T-helper 1 cell (primary cell): ENCODE measurements around the gene AHCYL2.
"Not testable (repeated sequence)": the region's sequence is repeated elsewhere in the genome, so short reads cannot be mapped to it uniquely, and the experiment has no call there.

Source experiments
- DNase-seq, 5 donors: peaks; one replicate each; pipeline ENCODE4 v3.0.0-alpha.2; 2012 to 2020

Gene AHCYL2

DNA sequence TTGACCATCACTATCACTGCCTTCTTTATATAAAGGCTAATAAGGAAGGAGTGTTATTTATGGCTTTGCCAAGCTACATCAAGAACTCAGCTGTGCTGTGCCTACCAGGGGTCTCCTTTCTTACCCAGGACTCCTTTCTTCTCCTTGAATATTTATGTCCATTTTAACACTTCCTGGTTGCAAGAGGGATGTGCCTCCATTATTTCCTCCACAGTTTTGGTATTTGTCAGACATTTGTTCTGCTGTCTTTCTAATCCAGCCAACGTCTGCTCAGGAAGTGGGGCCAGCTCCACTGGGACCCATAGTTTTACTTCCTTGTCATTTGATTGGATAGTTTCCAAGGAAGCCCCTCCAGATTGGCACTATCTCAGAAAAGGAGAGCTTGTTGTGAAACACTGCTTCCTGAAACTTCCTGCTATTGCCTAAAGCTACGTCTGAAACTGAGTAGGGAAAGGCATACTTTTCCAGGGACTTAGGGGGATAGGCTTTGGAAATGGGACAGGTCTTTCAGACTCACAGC is 202.8 kb downstream of the AHCYL2 start:
- no peak for DNase-seq

DNA sequence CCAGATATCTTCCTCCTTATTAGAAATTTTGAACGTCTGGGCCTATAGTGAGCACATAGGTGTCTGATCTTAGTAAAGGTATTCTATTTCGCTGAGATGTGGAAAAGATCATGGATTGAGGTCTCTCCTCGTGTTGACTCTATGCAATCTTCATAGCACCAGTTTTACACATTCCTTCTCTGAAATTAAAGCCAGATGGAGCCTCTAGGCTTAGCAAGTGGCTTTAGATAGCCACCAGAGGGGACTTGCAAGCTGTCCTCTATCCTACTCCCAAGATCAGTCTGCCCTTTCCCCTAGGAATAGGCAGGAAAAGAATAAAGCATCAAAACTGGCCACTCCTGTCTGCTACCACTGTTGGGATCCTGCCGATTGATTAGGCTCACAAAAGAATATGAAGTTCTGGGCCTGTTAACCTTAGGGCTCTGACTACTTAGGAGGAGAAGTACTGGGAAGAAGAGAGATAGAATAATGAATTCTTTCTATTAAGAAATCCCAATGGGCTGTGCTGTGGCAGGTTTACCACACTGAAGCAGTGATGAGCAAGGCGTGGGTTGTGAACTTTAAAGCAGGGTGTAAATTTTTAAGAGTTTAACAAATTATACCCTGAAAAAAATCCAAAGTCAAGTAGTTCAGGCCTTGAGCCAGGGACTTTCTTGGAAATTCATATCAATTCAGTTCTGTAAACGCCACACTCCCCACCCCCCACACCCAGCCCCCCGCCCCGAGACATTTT is 207.2 kb downstream of the AHCYL2 start:
- no peak for DNase-seq

DNA sequence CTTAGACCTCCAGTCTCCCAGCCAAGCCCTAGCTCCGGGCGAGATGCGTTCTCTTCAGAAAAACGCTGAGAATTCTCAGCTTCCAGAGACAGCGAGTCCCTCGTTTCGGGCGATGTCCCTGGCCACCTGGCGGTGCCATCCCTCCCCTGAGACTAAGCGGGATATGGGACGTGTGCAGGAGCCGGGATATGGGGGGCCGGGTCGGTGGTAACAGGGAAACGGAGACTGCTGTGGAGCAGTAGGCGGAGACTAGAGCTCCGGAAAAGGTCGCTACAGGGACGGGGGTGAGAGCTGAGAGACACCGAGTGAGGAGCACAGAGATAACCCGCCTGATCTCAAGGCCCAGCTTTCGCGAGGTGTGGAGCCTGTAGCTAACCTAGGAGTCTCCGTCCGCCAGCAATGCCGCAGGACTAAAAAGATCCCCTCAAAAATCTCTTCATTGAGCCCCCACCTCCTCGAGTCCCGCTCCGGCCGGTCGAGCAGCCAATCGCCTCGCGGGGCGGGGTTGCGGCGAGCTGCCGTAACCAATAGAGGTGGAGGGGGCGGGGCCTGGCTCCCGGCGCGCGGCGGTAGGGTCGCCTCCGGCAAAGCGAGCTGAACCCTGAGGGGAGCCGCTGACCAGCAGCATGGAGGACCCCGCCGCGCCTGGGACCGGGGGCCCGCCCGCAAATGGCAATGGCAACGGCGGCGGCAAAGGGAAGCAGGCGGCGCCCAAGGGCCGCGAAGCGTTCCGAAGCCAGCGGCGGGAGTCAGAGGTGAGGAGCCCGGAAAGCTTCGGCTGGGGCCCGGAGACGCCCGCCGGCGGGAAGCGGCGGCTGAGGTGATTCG is 209.2 kb downstream of the AHCYL2 start, which contains the start of gene STRIP2:
Gene STRIP2 (plus strand): TSS at position 586 of the 828 bp plus-strand sequence. CDS start 41 bp downstream, at position 627.
- DNase-seq = peak; percentile 83 to 92 (median 87)

DNA sequence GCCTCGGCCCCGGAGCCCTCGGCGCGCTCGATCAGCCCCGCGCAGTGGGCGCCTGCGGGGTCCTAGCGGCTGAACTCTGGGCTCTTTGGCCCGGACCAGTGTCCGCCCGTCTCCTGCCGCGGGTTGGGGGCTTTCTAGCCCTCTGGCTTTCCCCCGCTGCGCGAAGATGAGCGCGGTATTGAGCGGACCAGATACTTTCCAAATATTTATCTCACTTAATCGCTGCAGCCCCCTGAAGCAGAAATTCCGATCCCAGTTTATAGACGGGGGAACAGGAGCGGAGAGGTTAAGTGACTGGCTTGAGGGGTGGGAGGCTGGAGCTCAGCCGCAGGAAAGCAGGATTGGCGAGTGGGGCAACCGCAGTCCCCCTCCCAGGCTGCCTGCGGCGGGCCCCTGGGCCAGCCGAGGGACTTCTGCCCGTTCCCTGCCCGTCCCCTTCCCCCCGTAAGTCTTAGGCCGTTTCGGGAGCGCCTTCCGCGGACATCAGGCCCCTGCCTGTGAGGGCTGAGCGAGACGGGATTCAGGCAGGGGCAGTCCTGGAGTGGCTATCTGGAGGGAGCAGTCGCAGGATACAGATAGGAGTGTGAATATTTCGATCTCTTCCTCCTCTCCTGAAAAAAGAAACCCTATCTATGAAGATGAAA is 210.0 kb downstream of the AHCYL2 start:
- DNase-seq = peak in 1 of 5 donors; percentile 14

DNA sequence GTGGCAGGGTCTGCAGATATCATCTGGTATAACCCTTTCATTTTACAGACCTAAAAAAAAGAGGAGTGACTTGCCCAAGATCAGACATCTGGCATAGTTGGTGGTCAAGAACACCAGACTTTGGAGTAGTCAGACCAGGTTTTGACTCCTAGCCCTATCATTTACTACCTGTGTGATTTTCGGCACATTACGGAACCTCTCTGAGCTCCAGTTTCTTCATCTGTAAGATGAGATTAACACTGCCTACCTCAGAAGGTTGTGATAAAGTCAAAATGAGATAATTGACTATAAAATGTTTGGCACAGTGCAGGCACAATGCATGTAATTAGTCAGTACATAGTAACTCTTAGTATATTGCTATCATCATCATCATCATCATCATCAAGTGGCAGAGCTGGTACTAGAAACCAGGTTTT is 210.6 kb downstream of the AHCYL2 start:
- peak in 1 of 5 donors; percentile 21 for DNase-seq

DNA sequence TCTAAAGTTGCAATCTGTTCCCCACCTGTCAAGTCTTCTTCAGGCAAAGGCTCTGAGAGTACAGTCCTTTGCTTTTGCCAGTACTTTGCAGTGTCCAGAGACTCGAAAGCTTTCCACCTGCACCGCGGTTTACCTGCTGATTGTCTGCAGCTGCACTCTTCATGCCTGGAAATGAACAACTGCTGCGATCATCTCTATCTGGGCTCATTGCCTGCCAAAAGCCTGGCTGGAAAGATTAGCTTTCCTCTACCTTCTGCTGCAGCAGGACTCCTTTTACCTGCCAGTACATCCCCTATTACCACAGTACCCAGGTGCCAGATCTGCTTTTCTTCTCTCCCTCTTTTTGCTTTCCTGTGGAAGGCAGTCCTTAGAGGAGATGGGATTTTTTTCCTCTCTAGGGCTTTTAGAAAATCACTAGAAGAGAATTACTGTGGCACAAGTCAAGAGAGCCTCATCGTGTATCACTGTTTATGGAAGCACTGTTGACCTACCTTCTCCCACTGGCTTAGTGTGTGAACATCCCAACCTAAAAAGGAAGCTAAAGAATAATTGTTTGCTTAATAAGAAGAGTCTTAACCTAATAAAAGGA is 211.6 kb downstream of the AHCYL2 start:
- peak in 1 of 5 donors; percentile 10 for DNase-seq

DNA sequence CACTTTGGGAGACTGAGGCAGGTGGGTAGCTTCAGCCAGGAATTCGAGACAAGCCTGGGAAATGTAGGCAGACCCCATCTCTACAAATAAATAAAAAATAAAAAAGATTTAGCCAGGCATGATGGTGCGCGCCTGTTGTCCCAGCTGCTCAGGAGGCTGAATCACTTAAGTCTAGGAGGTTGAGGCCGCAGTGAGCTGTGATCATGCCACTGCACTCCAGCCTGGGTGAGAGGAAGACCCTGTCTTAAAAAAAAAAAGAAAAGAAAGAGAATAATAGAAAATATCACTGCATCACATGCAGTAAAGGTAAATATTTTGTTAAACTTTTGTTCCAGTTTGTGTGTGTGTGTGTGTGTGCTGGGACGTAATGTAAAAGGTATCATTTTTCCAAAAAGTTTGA is 212.4 kb downstream of the AHCYL2 start:
- DNase-seq = no peak

DNA sequence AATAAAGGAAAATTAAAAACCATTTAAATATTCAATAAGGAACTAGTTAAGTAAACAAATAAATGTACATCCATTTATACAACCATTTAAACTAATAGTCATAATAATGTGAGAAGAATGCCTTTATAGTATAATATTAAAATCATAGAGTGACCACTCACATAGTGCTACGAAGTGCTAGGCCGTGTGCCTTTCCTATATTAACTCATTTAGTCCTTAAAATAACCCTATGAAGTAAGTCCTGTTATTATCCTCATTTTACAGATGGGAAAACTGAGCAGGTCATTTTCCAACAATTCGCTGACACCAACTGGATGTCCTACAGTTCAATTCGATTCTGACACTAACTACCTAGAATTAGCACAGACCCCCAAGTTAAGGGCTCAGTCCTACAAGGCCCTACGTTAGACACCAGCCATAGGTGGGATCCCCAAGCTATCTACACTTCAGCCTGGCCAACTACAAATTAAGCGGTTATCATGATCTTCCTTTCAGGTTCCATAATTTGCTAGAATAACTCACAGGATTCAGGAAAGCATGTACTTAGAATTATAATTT is 213.5 kb downstream of the AHCYL2 start:
- no peak for DNase-seq

DNA sequence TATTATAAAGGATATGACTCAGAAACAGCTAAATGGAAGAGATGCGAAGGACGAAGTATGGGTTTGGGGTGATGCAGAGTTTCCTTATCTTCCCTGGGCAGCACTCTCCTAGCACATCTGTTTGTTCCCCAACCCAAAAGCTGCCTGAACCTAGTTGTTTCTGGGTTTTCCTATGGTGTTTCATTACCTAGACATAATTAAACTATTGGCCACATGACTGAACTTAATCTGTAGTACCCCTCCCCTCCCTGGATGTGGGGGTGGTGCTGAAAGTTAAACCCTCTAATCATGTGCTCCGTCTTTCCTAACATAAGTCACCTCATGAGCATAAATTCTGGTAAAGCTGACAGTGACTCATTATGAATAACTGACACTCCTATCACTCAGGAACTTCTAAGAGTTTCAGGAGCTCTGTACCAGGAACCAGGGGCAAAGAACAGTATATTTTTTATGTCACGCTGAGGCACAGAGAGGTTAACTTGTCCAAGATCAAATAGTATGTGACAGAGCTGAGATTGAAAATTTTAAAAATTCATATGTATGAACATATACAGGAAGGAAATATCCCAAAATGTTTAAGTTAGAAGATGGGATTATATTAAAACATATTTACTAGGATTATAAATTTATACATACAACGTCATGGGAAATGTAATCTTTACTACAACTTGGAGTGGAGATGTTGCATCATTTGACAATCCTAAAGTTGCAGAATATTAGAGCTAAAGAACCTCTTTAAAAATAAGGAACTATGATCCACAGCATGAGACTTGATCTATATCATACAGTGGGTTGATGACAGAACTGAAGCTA is 214.2 kb downstream of the AHCYL2 start:
- peak in 1 of 5 donors; percentile 81 for DNase-seq

DNA sequence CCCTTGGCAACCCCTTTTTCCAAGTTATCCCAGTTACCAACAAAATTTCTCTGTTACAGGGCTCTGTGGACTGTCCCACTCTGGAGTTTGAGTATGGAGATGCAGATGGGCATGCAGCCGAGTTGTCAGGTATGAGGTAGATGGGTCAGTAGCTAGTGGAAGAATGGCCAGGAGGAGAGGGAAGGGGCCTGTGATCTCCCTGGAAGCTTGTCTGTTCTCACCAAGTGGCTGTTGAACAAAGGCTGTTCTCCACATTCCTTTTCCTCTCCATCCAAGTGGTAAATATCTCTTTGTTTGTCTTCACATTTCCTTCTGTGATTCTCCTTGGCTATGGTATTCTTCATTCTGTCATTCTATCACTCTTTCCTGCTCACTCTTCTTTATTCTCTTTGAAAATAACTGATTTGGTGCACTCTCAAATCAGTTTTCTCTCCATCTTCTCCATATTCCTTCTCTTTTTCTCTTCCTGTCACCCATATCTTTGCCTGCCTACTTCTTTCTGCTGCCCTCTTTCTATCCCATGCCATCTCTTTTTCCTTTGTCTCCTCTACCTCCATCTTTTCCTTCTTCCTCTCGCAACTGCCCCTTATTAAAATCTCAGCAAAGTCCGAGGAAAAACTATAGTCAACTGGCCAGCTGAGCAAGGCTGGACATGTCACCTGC is 215.3 kb downstream of the AHCYL2 start:
- no peak for DNase-seq

DNA sequence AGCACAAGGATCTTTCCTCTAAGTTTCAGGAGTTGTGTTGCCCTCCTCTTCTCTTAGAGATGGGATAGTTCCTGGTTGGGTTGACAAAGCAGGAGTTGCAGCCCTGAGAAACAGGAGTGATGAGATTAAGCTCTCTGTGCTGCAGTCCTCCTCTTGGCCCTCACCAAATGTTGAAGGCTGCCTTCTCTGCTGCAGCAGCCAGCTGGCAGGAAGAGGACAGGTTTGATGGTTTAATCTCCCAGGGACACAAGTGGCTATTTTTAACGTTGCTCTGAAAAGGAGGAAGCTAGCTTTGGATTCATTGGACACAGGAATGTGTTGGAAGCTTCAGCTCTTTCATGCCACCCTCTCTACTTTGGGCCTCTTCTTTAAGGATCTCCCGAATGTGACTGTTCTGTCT is 218.8 kb downstream of the AHCYL2 start:
- DNase-seq = no peak

DNA sequence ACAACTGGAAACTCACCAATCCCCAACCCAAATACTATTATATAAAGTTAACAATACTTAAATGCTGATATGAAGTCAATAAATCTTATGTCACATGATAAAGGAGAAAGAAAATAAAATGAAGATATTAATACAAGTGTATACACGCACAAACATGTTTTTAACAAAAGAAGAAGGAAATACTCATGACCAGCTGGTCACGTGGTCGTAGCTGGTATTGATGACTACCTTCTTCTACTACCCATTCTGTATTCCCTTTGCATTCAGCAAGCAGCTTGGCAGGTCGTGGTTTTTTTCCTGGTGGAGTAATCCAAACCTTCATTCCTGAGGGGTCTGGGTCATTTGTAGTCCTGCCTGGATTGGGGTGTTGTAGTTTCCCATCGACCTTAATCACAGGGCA is 219.9 kb downstream of the AHCYL2 start:
- DNase-seq = not testable (repeated sequence)

DNA sequence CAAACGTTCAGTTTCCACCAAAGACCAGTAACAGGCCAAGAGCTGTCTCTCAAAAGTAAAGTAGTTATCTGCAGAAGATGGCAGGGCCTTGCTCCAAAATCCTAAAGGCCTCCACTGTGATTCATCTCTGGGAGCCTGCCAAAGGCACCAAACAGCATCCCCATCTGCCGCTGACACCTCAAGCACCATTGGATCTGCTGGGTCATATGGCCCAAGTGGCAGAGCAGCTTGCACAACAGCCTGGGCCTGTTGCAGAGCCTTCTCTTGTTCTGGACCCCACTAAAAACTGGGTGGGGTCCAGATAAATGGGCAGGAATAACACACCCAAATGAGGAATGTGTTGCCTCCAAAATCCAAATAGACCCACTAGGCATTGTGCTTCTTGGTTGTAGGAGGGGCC is 222.1 kb downstream of the AHCYL2 start:
- DNase-seq = not testable (repeated sequence)

DNA sequence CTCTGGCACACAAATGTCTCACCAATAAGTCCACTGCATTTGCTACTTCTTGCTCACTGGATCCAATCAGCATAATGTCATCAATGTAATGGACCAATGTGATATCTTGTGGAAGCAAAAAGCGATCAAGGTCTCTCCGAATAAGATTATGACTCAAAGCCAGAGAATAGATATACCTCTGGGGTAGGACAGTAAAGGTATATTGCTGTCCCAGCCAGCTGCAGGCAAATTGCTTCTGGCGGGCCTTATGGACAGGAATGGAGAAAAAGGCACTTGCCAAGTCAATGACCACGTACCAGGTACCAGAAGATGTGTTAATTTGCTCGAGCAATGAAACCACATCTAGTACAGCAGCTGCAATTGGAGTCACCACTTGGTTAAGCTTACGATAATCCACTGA is 222.6 kb downstream of the AHCYL2 start:
- DNase-seq = not testable (repeated sequence)

DNA sequence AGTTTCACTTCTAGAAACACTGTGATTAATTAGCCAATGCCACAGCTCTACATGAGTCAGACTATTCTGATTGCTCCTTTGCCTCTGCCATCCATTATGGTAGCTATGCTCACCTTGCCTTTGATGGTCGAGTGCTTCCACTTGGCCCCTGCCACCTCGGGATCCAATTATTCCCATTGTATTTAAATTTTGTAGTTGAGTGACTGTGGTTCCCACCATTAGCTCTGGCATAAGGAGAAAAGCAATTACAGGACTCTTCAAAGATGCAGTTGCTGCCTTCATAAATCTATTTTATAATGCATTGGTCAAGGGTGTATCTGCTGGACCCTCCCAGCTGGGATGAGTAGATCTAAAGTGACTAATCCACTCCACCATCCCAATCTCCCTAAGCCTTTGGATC is 223.8 kb downstream of the AHCYL2 start:
- DNase-seq = not testable (repeated sequence)

DNA sequence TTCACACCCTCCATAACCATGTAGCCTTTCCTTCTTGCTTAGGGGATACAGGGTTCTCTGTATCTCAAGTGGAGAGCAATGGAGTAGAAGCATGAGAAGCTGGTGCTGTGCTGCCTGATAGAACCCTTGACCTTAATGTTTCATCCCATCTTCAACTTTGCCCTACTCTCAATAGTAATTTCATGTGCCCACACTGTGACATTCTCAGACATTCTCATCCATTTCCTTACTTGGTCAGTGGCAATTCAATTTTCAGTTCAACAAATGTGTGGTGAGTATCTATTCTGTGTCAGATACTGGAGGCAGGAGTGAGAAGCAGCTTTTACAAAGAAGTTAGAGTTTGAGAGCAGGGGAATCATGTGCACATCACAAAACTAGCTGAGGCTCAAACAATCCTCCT is 225.5 kb downstream of the AHCYL2 start:
- no peak for DNase-seq

DNA sequence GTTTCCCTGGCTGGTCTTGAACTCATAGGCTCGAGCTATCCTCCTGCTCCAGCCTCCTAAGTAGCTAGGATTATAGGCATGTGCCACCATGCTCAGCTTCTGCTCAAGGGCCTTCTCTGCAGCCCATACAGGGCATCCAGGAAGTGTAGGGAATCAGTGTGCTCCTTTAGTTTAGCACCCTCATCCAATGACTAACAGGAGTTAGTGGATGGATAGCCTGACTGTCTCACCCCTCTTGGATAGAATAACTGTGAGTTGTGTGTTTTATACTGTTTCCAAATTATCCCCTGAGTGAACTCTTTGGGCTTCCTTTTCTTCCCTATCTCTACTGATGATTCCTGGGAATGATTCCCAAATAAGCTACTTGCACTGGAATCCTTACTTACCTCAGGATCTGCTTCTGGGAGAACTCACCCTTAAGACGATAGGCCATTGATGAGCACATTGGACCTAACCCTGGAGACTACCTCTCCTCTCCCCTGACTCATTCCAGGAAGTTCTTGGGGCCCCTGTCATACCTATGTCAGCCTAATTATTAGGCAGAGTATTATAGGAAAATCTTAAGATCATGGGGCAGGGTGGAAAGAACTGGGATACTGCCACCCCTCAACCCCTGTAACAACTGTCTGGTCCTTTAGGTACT is 227.9 kb downstream of the AHCYL2 start:
- DNase-seq = no peak

DNA sequence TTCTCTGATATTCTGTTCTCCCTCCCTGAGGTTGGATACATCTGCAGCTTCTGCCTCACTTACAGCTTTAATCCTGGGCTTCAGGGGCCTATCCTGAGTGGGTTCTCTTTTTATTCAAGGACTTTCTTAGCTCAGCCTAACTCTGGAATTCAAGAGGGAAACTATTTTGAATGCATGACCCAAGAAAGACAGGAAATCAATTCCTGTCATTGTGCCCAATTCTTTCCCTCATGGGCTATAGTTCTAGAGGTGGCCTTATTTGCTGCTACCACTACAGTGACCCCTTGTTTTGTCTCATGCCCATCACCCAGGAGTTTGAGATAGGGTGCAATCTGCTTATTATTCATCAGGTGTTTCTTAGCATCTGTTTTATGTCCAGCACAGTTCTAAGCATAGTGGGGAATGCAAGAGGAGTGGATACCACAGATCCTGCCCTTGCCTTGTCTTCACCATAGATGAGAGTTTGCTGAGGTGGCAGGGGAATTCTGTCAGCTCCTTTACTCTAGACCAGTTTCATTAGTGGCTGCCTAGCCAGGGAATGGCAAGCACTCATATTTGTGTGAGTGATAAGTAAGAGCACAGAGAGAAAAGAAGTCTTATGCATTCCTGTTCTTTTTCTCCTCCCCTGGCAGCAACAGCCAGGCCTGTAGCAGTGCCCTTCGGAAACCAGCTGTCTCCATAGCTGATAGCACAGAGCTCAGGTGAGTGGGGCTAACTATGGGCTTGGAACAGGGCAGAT is 228.8 kb downstream of the AHCYL2 start:
- DNase-seq = no peak

DNA sequence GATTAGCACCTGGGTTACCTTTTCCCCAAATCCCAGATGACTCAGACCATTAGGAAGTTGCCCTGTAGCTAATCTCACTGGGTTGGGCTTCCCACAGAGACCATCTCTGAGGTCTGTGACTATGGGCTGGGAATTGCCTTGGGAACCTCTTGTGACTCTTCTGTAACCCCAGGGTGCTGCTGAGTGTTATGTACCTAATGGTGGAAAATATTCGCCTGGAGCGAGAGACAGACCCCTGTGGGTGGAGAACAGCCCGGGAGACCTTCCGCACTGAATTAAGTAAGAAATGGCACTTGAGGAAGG is 229.4 kb downstream of the AHCYL2 start:
- no peak for DNase-seq

DNA sequence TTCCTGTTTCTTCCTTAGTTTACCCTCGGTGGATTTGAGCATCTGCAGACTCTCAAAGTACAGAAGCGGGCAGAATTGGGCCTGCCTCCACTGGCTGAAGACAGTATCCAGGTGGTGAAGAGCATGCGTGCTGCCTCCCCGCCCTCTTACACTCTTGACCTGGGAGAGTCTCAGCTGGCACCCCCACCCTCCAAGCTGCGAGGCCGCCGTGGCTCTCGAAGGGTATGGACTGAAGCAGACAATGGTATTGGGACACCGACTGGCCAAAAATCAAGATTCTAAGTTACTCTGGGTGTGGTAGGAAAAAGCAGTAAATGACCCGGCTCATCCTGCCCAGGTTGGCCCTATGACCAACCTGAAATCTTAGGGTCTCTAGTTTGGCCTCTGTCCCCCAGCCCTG is 231.6 kb downstream of the AHCYL2 start:
- DNase-seq = no peak
